GM12892 (cell line): ENCODE measurements around the gene SWSAP1.
"Not testable (repeated sequence)": the region's sequence is repeated elsewhere in the genome, so short reads cannot be mapped to it uniquely, and the experiment has no call there.

Source experiments
- DNase-seq: peaks from one replicate; pipeline ENCODE4 v3.0.0; 2011; ENCODE audit not compliant: insufficient read length
- FAIRE-seq: peaks from 2 replicates; lab custom pipeline; 2011; peaks lifted over from hg19 to GRCh38; lab: Jason Lieb, UNC
- POLR2A ChIP-seq: IDR thresholded peaks from 2 replicates; pipeline ENCODE4 v1.6.1; 2011; ENCODE audit warnings: low read depth, low read length, control low read depth
- POLR2AphosphoS5 ChIP-seq: IDR thresholded peaks from 2 replicates; pipeline ENCODE4 v1.6.1; 2011; ENCODE audit warnings: low read depth, low read length, control low read depth
- TAF1 ChIP-seq: IDR thresholded peaks from 2 replicates; pipeline ENCODE4 v1.6.1; 2011; ENCODE audit warnings: low read depth, mild to moderate bottlenecking, control low read depth, low read length, borderline replicate concordance

SWSAP1 gene

DNA sequence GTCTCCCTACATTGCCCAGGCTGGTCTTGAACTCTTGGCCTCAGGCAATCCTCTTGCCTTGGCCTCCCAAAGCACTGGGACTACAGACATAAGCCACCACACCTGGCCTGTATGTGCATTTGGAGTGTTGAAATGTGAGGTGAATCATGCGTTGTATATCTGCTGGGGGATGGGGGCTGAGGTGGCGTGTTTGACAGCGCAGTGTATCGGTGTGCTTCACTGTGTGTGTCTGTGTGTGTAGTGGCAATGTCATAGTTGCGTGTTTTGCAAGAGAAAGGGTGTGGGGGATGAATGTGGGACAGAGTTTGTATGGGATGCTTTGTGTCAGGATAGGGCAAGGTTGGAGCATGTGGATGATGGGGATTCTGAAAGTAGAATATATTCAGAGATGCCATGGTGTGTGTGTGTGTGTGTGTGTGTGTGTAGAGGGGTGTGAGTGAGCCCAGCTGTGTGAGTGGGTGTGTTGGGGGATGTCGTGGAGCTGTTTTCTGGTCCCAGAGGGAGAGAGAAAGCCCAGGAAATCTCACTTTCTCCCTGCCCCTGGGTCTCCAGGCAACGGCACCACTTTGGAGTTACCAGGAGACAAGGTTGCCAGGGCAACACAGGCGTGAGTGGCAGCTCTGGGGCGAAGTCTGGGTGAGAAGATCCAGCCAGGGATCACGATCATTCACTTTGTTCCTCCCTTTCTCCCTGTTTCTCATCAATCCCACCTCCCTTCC is 1.1 kb upstream of the SWSAP1 start:
- DNase-seq (peak; percentile 23), FAIRE-seq (peak; percentile 65)

GRCh38 chr19:11373885-11374432 is 507 bp upstream of the SWSAP1 start:
- DNase-seq (no peak), FAIRE-seq (no peak)
- no peak for TF ChIP-seq TAF1
- no peak for TF ChIP-seq POLR2AphosphoS5
- TF ChIP-seq POLR2A, result no peak

More for the DNA sequence above, 1.1 kb upstream of the SWSAP1 start:
- no peak for TF ChIP-seq POLR2A
- TF ChIP-seq TAF1, result no peak
- TF ChIP-seq POLR2AphosphoS5, result no peak

GRCh38 chr19:11375143-11375948 is 880 bp downstream of the SWSAP1 start:
- DNase-seq (no peak), FAIRE-seq (no peak)
- peak; percentile 34; the same call in 1 of the 2 replicates for TF ChIP-seq TAF1
- TF ChIP-seq POLR2AphosphoS5, result no peak; the same call in 1 of the 2 replicates
- peak; percentile 28; the same call in 1 of the 2 replicates for TF ChIP-seq POLR2A

- DNase-seq, result no peak
- FAIRE-seq, result no peak
- TF ChIP-seq POLR2AphosphoS5 (no peak), TAF1 (no peak), POLR2A (no peak)
These were observed 2.8 kb downstream of the SWSAP1 start for GRCh38 chr19:11377237-11377636.

DNA sequence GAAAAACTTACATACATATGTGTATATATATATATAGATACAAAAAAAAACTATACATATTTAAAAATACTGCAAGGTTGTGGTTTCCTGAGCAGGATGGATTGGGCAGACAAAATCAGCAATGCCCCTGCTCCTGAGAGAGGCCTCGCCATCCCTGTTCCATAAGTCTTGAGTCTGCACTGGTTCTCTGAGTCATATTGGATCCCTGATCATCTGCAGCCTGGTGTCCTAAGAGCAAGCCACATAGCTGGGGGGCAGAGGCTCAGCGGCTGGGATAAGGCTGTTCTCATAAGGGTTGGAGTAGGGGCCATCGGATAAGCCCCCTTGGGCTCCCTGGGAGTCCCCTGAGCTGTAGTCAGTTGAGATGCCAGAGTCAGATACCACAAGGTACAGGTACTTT is 3.3 kb downstream of the SWSAP1 start:
- DNase-seq (no peak), FAIRE-seq (no peak)
- TF ChIP-seq TAF1 (no peak), POLR2AphosphoS5 (no peak)

DNA sequence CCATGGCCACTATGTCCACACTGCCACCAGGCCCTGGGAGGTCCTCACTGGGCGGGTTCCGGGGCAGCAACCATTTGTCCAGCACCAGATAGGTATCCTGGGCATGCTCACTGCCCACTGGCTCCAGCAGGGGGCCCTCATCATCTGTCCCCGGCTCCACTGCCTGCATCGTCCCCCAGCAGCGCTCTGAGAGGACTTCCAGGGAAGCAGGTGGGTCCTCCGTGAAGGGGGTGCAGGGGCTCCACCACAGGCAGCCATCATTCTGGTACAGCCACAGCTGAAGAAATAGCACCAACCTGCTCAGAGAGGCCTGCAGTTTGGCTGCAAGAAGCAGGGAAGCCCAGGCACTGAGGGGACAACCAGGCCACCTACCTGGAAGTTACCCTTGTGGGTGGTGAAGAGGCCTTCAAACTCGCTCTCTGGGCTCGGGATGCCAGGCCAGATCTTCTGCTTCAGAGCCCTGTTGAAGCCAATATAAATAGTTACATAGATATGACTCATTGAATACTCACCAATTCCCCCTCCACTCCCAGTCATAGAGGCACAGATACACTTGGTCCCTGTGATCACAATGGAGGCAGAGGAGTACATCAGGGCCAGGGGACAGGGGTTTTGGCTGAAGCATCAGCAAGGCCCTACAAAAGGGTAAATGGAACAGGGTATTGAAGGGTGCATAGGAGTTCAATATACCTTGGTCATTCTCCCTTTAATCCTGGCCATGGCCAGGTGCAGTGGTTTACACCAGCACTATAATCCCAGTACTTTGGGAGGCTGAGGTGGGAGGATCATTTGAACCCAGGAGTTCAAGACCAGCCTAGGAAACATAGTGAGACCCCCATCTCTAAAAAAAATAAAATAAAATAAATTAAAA is 4.1 kb downstream of the SWSAP1 start:
- TF ChIP-seq TAF1 (no peak), POLR2AphosphoS5 (no peak), POLR2A (no peak)
- FAIRE-seq (no peak), DNase-seq (no peak)

- DNase-seq, FAIRE-seq: not testable (repeated sequence)
These were observed 4.9 kb downstream of the SWSAP1 start for GRCh38 chr19:11379269-11379845.

GRCh38 chr19:11379857-11380350 is 5.4 kb downstream of the SWSAP1 start:
- FAIRE-seq (no peak), DNase-seq (no peak)
- TF ChIP-seq POLR2A, result no peak

- DNase-seq (peak; percentile 98), FAIRE-seq (no peak)
- peak; percentile 77; the same call in 1 of the 2 replicates for TF ChIP-seq POLR2A
- TF ChIP-seq POLR2AphosphoS5, result peak; percentile 76
- no peak for TF ChIP-seq TAF1
These were observed 6.4 kb downstream of the SWSAP1 start for GRCh38 chr19:11380653-11381537.
